HG03342 (cell line): ENCODE data around the gene LMBR1.
"Not testable (repeated sequence)": the region's sequence is repeated elsewhere in the genome, so short reads cannot be mapped to it uniquely, and the experiment has no call there.

Source experiments
- ATAC-seq: cut with Tn5 transposase; IDR thresholded peaks from one replicate; pipeline ENCODE4 v1.9.1; 2021; ENCODE audit warnings: mild to moderate bottlenecking, moderate library complexity; ENCODE audit not compliant: unreplicated experiment

Gene LMBR1

DNA sequence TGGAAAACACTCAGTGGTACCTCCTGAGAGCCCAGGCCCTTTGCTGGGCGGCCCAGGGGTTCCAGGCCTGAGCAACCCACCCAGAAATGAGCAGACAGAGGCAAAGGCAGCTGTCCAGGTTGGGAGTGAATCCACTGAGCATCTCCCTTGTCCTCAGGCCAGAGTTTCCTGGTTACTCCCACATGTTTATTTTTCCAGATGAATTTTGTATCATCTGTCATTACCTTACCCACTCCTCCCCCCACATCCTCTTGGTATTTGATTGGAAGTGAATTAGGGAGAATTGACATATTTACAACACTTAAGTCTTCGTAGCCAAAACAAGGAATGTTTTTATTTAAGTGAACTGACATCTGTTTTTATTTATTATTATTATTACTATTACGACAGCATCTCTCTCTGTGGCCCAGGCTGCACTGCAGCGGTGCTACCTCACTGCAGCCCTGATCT lies 13.2 kb upstream of the LMBR1 start:
- ATAC-seq: no peak

DNA sequence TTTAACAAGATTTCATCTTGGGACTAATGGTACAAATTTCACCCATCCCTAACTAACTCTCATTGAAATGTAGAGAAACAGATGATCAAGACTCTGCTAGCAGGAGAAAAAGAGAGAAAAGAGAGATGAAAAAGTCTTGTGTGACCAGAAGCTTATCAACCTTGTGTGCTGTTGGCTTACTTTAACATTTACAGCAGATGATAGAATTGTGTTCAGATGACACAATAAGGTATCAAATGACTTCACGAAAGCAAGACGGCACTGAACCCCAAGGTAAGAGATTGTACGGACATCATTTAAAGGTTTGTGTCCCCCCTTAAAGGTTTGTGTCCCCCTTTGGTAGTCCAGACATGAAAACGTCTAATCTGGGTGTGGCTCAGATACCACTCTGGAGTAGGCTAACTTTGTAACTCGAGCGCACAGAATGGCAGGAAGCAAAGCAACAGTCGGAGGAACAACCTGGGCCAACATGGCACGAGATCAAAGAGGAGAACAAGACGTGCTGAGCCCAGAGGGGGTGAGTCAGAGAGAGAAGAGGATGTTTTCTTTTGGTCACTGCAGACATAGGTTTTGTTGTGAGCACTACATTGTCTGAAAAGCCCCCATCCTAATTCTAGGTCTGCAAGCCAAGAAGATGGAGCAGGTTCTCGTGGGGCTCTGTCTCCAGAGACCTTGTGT lies 10.4 kb upstream of the LMBR1 start:
- ATAC-seq: no peak

DNA sequence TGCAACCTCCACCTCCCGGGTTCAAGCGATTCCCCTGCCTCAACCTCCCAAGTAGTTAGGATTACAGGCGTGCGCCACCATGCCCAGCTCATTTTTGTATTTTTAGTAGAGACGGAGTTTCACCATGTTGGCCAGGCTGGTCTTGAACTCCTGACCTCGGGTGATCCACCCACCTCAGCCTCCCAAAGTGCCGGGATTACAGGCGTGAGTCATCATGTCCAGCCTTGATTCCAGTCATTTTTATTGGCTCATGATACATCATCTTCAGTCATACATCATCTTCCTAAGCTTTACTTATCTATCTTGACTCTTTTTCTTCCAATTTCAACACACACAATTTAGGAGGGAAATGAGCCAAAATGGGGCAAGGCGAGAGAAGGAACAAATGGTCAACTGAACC lies 7.1 kb upstream of the LMBR1 start:
- ATAC-seq: not testable (repeated sequence)

DNA sequence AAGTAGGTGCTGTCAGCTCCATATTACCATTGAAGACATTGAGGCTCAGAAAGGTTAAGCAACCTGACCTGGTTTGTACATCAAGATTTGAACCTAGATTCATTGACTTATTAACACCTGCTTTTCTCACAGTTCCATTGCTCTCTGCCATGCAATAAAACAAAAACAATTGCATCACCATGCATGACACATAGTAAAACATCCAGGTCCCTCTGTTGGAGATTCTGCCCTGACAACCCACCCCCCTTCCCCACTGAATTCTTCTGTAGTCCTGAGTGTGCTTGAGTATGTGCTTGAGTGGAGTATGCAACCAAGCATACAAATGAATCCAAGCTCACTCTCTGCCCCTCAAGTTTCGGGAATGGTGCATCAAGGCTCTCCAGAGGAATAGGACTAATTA lies 6.0 kb upstream of the LMBR1 start:
- ATAC-seq: no peak

DNA sequence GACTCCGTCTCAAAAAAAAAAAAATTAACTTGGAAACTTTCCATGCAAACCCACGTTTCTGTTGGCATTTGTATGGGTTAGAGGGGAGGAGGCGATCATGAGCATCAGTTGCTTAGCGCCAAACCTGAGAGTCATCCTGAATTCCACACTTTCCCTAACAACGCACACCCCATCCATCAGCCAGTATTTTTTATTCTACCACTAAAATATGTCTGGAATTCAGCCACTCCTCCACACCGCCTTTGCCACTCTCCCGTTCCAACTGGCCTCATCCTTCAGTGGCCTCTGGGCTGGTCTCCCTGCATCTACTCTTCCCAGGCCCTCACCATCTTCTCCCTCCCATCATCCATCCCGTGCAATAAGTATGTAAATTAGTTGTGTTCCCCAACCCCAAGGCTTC lies 4.7 kb upstream of the LMBR1 start:
- no peak for ATAC-seq

DNA sequence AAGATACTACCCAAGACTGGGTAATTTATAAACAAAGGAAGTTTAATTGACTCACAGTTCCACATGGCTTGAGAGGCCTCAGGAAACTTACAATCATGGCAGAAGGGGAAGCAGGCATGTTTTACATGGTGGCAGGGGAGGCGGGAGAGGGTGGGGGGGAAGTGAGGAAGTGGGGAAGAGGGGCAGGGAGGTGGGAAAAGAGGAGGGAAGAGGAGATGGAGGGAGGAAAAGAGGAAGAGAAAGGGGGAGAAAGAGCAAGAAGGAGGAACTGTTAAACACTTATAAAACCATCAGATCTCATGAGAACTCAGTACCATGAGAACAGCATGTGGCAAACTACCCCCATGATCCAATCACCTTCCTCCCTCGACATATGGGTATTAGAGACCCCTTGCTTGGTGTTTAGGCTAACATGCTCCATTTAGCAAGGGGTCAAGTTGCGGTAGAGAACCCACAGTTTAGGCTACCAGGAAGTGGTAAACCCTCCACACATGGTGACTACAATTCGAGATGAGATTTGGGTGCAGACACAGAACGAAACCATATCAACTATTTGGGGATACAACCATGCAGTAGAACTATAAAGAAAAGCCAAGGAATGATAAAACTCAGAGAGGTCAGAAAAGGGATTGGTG lies 3.5 kb upstream of the LMBR1 start:
- ATAC-seq: no peak

DNA sequence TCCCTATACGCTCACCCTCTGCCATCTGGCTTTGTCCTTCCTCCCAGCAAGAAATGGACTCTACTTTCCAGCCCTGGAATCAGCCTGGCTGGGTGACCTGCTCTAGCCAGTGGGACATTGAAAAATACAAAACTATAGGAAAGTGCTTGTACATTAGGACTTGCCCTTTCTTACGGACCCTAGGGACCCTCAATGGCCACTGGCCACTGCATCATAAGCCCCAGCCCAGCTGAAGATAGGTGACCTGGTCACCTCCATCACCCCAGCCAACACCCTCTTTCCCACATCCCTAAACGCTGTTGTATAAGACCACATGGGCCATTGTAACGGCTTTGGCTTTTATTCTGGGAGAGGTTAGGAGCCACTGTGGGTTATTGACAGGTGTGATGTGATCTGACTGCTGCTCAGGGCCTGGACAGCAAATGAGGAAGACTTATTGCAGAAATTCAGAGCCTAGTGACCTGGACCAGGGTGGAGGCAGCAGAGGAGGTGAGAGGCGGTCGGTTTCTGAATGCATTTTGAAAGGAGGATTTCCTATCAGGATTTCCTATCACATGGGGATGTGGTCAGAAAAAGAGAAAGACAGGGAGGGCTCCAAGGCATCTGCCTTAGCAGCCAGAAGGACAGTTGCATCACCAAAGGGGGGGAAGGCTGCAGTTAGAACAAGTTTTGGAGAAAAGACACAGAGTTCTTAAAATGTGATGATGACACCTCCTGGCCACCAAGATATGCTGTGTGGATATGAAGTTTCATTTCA lies 2.2 kb upstream of the LMBR1 start:
- ATAC-seq: no peak

DNA sequence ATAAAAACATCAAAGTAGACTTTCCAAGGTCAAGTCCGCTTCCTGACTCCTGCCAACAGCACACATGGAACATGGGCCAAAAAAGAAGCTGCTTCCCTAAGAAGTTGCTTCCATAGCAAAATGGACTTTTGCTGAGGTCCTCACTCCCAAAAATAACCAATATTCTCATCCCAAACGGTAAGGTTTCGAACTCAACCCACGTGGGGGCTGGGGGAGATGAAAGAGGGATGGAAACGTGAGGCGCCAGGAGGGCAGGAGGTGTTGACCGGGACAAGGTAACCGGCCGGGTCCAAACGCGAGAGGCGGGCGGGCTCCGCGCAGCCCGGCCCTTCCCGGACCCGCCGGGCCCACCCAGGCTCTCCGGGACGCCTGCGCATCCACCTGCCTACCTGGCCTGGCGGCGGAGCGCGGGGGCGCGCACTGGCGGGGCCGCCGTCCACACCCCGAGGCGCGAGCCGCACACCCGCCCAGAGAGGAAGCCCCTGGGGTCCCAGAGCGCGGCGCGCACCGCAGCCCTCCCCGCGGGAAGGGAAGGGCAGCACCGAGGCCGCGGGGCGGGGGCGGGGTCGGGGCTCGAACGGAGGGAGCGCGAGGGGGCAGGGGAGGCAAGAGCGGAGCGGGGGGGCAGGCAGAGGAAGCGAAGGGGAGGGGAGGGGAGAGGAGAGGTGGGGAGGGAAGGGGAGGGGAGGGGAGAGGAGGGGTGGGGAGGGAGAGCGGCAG lies 742 bp downstream of the LMBR1 start:
- ATAC-seq: peak; percentile 24

DNA sequence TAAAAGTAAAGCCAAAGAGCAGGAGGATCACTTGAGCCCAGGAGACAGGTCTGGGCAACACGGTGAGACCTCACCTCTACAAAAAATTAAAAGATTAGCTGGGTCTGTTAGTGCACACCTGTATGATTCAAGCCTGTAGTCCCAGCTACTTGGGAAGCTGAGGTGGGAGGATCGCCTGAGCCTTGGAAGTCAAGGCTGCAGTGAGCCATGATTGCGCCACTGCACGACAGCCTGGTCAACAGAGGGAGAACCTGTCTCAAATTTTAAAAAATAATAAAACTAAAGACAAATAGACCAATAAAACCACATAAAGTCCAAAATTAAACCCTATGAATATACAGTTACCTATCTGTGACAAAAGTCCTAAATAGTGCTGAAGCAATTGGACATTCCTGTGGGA lies 3.2 kb downstream of the LMBR1 start:
- ATAC-seq: no peak

DNA sequence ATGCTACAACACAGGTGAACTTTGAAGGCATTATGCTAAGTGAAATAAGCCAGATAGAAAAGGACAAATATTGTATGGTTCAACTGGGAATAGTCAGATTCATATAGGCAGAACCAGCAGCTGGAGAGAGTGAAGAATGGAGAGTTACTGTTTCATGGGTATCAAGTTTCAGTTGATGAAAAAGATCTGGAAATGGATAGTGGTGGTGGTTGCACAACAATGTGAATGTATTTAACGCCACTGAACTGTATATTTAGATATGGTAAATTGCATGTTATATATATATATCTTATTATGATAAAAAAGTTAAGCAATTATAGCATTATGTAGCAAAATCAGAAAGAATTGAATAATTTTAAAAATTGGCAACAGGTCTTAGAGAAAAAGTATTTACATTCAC lies 3.9 kb downstream of the LMBR1 start:
- no peak for ATAC-seq

DNA sequence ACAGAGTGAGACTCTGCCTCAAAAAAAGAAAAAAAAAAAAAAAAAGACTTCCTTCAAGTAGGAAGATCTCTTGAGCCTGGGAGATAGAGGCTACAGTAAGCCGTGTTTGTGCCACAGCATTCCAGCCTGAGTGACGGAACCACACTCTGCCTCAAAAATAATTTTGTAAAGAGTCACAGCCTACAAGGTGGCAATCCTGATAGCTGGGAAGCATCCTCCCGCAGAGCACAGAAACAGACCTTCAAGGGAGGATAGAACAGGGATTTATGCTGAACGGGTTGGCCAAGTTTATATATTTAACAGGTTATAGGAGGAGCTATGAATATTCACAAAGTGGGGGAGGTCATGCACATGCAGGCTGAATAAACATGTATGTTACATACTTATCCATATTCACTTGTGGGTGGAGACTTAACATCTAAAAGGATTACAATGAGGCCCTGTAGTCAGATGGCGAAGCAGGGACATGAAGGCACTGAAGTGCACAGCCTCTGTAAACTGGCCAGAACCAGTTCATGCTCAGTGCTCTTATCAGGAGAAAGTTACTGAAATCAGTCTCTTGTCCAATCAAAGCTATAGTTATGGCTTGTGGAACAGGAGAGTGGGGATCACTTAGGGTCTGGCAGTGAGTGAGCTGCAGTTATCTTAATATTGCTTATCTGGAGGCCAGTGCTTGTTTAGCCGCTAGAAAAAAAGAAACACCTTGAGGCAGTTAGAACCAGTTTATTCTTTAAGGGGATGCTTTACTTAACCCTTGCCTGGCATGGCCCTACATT lies 6.8 kb downstream of the LMBR1 start:
- ATAC-seq: no peak

DNA sequence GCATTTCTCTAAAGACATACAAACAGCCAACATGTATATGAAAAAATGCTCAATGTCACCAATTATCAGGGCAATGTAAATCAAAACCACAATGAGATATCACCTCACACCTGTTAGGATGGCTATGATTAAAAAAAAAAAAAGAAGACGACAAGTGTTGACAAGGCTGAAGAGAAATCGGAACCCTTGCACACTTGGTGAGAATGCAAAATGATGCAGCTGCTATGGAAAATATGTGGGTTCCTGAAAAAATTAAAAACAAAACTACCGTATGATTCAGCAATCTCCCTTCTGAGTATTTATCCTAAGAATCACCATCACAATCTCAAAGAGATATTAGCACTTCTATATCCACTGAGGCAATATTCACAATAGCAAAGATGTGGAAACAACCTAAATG lies 11.3 kb downstream of the LMBR1 start:
- ATAC-seq: no peak

DNA sequence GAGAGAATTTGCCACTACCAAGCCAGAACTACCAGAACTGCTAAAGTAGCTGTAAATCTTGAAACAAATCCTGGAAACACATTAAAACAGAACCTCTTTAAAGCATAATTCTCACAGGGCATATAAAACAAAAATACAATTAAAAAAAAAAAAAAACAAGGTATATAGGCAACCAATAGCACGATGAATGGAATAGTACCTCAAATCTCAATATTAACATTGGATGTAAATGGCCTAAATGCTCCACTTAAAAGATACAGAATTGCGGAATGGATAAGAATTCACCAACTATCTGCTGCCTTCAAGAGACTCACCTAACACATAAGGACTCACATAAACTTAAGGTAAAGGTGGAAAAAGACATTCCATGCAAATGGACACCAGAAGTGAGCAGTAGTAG lies 17.2 kb downstream of the LMBR1 start:
- ATAC-seq: no peak

DNA sequence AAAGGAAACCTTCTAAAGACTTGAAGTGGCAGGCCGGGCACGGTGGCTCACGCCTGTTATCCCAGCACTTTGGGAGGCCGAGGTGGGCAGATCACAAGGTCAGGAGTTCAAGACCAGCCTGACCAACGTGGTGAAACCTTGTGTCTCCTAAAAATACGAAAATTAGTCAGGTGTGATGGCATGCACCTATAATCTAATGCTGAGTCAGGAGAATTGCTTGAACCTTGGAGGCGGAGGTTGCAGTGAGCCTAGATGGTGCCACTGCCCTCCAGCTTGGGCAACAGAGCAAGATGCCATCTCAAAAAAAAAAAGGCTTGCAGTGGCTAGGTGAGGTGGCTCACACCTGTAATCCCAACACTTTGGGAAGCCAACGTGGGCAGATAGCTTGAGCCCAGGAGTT lies 24.6 kb downstream of the LMBR1 start:
- ATAC-seq: not testable (repeated sequence)

DNA sequence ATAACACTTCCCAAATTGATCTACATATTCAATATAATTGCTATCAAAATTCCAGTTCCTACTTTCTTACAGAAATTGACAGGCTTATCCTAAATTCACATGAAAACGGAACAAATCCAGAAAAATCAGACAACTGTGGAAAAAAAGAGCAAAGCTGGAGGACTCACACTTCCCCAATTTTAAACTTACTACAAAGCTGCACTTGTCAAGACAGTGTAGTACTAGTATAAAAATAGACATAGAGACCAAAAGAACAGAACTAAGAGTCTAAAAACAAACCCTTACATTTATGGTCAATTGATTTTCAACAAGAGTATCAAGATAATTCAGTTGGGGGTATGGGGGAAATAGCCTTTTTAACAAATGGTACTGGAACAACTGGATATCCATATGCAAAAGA lies 27.5 kb downstream of the LMBR1 start:
- ATAC-seq: no peak

DNA sequence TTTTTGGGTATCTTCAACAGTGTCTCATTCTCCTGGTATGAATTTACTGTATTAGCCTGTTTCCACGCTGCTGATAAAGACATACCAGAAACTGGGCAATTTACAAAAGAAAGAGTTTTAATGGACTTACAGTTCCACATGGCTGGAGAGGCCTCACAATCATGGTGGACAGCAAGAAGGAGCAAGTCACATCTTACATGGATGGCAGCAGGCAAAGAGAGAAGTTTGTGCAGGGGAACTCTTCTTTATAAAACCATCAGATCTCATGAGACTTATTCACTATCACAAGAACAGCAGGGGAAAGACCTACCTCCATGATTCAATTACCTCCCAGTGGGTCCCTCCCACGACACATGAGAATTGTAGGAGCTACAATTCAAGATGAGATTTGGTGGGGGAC lies 31.0 kb downstream of the LMBR1 start:
- not testable (repeated sequence) for ATAC-seq

DNA sequence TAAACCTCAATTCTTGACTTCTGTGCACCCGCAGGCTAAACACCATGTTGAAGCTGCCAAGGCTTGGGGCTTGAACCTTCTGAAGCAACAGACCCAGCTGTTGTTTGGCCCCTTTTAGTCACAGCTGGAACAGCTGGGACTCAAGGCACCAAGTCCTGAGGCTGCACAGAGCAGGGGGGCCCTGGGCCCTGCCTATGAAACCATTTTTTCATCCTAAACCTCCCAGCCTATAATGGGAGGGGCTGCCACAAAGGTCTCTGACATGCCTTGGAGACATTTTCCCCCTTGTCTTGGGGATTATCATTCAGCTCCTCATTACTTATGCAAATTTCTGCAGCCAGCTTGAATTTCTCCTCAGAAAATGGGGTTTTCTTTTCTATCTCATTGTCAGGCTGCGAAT lies 31.8 kb downstream of the LMBR1 start:
- ATAC-seq: no peak

DNA sequence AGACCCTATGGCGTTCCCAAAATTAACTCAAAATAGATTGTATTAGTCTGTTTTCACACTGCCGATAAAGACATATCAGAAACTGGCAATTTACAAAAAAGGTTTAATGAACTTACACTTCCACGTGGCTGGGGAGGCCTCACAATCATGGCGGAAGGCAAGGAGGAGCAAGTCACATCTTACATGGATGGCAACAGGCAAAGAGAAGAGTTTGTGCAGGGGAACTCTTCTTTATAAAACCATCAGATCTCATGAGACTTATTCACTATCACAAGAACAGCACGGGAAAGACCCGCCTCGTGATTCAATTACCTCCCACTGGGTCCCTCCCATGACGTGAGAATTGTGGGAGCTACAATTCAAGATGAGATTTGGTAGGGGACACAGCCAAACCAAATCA lies 32.9 kb downstream of the LMBR1 start:
- ATAC-seq: not testable (repeated sequence)

DNA sequence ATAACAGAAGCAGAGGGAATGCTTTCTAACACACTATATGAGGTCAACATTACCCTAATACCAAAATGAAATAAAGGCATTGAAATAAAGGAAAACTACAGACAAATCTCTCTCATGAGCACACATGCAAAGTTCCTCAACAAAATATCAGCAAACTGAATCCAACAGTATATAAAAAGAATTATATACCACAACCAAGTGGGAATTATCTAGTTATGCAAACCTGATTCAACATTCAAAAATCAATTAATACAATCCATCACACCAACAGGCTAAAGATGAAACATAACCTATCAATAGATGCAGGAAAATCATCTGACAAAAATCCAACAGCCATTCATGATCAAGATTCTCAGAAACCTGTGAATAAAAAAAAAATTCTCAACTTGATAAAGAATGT lies 34.5 kb downstream of the LMBR1 start:
- no peak for ATAC-seq

DNA sequence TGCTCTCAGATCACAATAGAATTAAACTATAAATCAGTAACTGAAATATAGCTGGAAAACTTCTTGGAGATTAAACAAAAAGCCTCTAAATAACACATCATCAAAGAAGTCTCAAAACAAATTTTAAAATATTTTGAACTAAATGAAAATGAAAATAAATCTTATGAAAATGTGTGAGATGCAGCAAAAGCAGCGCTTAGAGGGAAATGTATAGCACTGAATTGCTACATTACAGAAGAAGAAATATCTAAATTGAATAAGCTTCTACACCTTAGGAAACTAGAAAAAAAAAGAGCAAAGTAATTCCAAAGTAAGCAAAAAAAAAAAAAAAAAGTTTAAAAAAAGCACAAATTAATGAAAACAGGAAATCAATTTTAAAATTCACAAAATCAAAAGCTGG lies 35.2 kb downstream of the LMBR1 start:
- ATAC-seq: no peak

DNA sequence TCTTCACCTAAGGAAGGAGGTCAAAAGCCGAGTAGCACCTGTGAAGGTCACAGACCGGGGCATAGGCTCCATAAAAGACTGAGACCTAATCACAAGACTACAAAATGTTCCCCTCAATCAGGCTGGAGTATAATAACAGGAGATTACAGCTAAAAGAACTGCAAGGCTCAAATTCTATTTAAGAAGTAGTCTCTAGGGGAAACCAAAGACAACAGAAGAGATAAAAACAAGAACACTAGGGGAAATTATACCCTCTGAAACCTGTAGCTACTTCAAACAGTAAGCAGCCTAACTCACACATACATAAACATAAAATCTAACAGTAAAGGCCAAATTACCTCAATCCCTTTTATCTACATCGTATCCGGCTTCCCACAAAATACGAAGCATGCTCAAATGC lies 38.3 kb downstream of the LMBR1 start:
- ATAC-seq: no peak
